T1000 (cell line): ENCODE data around the gene AVEN.
"Not testable (repeated sequence)": the region's sequence is repeated elsewhere in the genome, so short reads cannot be mapped to it uniquely, and the experiment has no call there.

ENCODE experiments used
- DNase-seq: peaks from one replicate; lab custom pipeline; 2025; ENCODE audit warnings: mixed read lengths; lab: John Stamatoyannopoulos, UW

Gene AVEN

GRCh38 chr15:33848011-33848410 is 191.0 kb downstream of the AVEN start:
- no peak for DNase-seq

GRCh38 chr15:33846862-33847261 is 192.1 kb downstream of the AVEN start:
- no peak for DNase-seq

GRCh38 chr15:33846142-33846541 is 192.9 kb downstream of the AVEN start:
- DNase-seq, result no peak

GRCh38 chr15:33844597-33844996 is 194.4 kb downstream of the AVEN start:
- no peak for DNase-seq

- DNase-seq, result no peak
These were observed 194.8 kb downstream of the AVEN start for GRCh38 chr15:33844186-33844585.

- DNase-seq, result no peak
These were observed 198.4 kb downstream of the AVEN start for GRCh38 chr15:33840615-33841014.

GRCh38 chr15:33839540-33839939 is 199.5 kb downstream of the AVEN start:
- DNase-seq, result no peak

GRCh38 chr15:33837294-33837693 is 201.7 kb downstream of the AVEN start:
- DNase-seq, result no peak

GRCh38 chr15:33834892-33835743 is 203.9 kb downstream of the AVEN start:
- DNase-seq, result no peak

- no peak for DNase-seq
These were observed 207.4 kb downstream of the AVEN start for GRCh38 chr15:33831646-33832045.

- no peak for DNase-seq
These were observed 208.7 kb downstream of the AVEN start for GRCh38 chr15:33830351-33830750.

GRCh38 chr15:33826201-33826600 is 212.8 kb downstream of the AVEN start:
- no peak for DNase-seq

GRCh38 chr15:33825453-33825852 is 213.6 kb downstream of the AVEN start:
- no peak for DNase-seq

GRCh38 chr15:33823119-33823518 is 215.9 kb downstream of the AVEN start:
- DNase-seq, result no peak

- DNase-seq, result no peak
These were observed 216.5 kb downstream of the AVEN start for GRCh38 chr15:33822479-33822878.

GRCh38 chr15:33819499-33819898 is 219.5 kb downstream of the AVEN start:
- DNase-seq, result not testable (repeated sequence)
